HG02610 (cell line): ENCODE measurements around the gene IGFBP4.

Experiments used
- ATAC-seq: cut with Tn5 transposase; IDR thresholded peaks from one replicate; pipeline ENCODE4 v1.9.1; 2021; ENCODE audit warnings: mild to moderate bottlenecking, moderate library complexity; ENCODE audit not compliant: unreplicated experiment

IGFBP4 gene

DNA sequence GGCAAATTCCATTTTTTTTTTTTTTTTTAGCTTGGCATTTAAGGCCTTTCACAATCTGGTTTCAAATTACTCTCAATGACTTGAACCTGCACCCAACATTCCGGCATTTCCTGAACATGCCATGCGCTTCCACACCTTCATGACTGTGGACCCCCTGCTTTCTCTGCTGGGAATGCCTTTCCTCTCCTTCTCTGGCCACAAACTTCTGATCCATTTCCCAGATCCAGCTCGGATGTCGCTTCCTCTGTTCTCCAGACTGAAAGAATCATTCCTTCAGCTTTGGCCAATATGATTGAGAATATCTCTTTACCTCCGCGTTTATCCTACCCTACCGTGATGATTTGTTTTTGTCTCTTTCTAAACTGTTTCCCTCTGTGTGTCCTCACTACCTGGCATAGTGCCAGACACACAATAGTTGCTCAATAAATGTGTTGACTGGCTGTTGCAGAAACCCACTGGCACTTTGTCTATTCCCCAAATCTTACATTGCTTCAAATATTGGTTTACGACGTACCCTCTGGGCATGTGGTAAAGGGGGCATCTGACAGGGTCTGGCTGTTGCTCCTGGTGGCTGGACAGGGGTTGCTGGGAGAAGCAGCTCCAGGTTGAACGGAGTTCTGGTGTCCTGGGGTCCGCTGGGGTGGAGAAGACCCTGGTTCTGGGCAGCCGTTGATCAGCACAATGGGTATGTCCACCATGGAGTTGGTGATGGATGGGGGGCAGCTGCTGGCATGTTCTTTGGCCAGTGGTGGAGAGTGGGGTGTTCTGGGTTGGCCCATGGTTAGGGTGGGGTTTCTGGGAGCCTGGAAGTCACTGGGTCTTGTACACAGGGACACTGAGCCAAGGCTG, 43.5 kb downstream of the IGFBP4 start:
- ATAC-seq, result no peak

DNA sequence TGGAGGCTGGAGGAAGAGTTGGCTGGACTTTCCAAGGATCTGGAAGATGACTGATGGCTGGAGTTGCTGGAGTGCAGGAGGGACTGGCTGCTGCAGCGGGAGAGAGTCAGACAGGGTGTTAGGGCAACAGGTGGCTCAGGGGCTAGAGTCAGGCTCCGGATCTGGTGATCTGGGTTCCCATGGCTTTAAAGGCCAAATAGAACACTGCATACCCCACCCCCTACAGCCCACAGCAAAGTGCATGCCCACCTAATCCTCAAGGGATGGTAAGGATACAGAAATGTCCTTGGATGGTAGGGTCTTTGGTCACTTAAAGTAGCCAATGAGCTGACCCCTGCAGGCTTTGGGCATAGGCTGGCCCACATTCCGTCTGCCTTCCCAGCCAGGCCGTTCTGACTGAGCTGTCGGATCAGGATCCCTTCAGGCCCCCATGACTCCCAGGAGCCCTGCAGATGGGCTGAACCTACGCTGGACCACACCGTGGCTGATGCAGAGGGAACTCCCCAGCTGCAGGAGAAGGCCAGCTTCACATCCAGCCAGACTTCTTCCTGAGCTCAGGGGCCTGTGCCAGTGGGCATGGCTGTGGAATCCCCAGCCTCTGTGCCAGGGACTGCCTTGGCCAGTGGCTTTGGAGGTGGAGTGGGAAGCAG, 44.2 kb downstream of the IGFBP4 start:
- ATAC-seq, result no peak

DNA sequence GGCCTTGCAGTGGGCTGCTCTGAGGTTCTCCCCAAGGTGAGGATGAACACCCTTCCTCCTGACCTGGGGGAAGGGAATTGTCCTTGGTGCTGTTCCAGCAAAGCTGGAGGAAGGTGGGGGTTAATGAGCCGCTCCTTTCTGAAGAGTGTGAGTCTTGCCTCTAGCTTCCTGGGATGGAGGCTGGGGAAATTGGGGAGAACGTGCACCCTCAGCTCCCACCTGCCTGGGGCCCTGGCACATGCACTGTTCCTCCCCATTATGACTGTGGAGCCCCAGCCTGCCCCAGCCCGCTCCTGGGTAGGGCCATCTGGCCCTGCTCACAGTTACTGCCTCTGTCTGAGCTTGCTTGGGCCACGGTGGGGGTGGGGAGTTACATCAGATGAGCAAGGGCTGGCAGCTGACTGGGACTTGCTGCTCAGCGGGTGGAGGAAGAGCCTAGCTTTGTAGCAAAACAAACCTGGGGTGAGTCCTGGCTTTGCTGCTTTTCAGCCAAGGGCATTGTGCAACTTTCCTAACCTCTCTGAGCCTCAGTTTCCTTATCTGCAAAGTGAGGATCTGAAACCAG, 47.1 kb downstream of the IGFBP4 start:
- ATAC-seq, result no peak

DNA sequence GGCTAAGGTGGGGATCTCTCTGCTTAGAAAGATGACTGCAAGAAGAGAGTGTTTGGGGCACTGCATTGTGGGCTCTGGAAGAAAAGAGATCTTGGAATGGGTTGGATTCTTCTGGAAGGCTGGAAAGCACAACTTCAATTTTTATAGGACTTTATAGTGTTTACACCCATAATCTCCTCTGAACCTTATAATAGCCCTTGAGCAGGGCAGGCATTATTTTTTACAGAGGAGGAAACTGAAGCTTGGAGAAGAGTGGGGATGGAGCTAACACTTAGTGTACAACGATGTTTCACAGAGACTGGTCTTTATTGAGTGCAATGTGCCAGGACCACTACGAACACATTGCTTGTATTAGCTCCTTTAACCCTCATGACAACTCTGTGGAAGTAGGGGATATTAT, 47.7 kb downstream of the IGFBP4 start:
- no peak for ATAC-seq

DNA sequence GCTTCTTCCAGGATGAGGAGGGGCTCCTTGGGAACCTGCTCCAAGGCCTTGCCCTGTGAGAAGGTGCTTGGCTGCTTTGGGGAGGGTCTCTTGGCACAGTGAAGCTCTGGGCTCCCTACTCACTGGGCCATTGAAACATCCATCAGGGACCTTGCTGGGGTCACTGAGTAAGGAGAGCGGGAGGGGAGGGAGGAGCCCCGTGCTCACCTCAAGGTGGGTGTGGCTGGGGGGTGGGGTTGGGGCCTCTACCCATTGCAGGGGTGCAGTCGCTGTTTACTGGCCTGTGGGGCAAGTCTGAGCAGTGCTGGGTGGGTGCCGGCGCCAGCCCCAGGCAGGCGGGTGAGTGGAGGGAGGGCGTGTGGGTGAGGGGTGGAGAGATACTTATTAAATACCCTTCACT, 48.2 kb downstream of the IGFBP4 start:
- ATAC-seq, result no peak

DNA sequence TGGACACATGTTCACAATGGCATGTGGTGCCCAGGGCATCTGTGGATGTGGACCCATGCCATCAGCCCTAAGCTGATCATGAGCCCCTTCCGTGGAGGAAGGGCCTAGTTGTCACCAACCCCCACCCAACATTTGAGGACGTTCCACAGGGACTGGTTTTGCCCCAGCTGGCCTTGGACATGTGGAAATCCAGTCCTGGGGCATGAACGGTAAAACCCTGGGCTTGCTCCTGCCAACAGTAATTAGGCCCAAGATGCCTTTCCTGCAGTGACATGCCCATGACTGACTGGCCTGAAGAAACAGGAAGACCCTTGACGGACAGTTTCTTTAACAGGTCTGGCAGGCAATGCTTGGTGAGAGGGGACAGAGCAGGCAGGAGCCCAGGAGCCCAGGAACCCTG, 50.4 kb downstream of the IGFBP4 start:
- no peak for ATAC-seq

DNA sequence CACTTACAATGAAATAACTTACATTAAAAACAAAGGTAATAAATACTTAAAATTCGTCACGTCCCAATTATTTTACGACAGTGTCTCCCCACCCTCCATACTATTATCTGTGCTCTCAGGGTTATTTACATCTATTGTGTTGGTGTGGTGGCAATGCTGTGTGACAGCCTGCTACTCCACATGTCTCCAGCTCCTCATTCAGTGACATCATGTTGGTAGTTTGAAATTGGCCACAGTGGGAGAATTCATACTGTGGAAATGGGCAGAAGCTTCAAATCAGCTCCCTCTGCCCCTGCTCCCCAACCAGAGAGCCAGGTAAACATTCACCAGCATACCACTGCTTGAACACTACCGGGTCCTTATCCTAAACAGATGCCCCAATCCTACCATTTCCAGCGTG, 51.9 kb downstream of the IGFBP4 start:
- ATAC-seq, result no peak

DNA sequence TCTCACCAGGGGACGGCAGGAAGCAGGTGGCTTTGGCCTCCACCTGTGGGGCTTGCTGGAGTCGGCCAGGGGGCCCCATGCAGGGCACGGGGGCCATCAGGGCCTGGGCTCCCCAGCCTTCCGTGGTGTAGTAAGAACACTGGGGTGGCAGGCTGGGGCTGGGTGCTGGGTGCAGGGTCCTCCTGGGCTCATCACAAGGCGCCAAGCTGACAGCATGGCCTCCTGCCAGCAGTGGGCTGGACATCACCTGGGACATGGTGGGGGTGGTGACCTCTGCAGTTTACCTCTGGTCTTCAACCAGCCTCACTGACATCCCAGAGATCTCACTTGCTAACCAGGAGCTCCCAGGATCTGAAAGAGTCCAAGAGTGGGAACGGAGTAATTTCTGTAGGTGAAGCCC, 52.9 kb downstream of the IGFBP4 start:
- no peak for ATAC-seq

DNA sequence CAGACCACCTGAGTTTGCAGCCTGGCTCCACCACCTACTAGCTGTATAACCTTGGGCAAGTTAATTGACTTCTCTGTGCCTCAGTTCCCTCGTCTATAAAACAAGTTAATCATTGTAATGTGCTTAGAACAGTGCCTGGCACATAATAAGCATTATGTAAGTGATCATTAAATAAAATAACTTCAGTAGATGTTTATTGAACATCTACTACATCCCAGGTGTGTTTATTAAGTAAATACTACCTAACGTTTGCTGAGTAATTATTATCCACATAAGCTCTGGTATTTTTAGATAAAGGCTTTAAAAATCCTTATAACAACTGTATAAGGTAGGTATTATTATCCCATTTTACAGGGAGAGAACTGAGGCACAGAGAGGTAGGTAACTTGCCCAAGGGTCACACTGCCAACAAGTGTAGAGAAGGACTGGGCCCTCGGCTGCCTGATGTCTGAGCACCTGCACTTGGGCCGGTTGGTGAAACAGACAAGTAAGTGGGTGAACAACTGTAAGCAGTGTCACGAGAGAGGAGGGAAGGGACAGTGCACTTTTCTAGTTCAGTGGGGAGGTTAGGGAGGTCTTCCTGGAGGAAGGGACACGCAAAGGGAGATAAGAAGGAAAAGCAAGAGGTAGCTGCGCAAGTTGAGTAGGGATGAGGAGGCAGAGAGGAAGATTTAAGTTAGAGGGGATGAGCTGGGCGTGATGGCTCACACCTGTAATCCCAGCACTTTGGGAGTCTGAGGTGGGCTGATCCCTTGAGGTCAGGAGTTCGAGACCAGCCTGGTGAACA, 53.6 kb downstream of the IGFBP4 start:
- ATAC-seq, result no peak

DNA sequence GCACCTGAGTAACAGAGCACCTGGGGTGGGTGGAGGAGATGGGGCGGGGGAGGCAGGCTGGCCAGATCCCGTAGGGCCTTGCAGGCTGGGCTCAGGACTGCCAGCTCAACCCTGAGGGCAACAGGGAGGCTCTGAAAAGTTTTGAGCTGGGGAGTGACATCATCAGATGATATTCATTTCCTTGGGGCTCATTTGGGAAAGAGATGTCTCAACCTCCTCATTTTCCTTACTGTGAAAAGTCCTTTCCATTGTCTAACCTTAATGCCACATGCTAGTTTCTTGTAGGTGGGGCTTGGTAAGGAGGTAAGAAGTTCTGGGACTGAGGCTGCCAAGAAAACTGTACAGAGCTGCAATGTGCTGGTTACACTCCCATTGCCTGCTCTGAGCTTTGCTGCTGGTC, 54.4 kb downstream of the IGFBP4 start:
- ATAC-seq, result no peak

DNA sequence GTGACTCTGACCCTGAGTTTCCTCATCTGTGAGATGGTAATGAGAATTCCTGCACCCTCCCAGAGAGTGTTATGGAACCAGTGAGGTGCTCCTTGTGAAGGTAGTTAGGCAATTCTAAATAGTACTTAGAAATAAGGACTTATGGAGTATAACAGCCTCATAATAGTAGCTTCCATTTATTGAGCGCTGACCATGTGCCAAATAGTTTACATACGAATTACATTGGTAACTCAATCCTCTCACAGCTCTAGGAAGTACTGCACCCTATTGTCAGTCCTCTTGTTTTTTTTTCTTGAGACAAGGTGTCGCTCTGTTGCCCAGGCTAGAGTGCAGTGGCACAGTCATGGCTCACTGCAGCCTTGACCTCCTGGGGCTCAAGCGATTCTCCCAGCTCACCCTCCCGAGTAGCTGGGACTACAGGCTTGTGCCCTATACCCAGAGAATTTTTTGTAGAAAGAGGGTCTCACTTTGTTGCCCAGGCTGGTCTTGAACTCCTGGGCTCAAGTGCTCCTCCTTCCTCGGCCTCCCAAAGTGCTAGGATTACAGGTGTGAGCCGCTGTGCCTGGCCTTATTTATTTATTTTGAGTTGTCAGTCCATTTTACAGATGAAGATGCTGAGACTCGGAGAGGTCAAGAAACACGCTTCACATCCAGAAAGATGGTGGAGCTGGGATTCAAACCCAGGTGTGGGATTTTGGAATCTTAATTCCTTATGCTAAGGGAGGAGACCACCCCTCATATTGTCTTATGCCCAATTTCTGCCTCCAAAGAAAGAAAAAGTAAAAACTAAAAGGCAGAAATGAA, 55.2 kb downstream of the IGFBP4 start:
- ATAC-seq, result no peak

DNA sequence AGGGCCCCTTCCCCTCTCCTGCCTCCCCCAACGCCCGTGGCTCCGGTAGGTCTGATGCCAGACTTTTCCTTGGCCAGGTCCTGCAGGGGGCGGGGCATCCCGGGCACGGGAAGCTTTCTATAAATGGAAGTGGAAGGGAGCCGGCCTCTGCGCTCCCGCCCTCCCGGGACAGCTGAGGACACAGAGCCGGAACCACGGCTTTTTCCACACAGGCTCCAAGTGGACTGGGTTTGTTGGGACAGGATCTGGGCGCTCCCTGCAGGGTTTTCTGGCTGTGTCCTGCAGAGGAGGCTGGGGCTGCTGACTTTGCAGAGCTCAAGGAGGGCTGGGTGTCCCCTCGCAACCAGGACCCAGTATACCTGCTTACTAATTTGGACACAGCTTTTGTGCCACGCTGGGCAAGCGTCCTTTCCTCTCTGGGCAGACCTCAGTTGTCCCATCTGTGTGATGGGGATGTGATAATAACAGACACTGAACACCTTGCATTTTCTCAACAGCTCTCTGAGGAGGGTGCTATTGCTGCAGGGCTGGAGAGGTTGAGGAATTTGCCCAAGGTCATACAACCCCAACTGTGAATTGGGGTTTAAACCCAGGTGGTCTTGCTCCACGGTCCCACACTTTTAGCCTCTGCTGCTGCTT, 56.4 kb downstream of the IGFBP4 start:
- no peak for ATAC-seq

DNA sequence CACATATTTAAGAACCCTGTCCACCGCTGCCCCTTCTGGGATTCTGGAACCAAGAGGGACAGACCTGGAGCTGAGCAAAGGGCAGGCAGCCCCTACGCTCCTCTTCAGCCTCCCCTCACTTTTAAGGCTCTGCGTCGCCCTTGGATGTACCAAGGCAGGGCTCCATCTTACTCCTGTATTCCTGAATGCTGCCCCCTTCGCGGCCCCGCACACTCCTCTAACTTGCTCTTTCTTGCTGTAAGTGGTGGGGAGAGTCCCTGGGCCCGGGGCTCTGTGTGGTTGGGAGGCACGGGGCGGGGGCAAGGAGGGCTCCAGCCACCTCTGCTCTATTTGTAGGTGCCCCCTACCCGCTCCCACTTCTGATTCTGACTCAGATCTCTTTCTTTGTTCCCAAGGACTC, 56.9 kb downstream of the IGFBP4 start:
- ATAC-seq, result no peak

DNA sequence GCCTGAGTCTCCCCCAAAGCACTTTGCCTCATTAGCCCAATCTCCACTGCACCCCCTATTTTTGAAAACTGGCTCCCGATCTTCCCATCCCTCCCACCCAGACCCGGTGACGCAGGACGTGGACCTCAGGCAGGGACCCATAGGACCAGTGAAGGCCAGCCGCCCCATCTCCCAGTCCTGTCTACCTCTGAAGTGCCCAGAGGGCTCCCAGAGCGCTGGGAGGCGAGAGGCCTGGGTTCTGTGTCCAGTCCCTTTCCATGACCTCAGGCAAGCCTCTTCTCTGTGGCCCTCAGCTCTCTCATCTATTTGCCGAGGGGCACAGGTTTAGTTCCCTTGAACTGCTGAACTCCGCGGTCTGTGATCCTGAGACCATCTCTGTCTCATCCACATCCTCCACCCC, 57.5 kb downstream of the IGFBP4 start:
- ATAC-seq, result no peak

DNA sequence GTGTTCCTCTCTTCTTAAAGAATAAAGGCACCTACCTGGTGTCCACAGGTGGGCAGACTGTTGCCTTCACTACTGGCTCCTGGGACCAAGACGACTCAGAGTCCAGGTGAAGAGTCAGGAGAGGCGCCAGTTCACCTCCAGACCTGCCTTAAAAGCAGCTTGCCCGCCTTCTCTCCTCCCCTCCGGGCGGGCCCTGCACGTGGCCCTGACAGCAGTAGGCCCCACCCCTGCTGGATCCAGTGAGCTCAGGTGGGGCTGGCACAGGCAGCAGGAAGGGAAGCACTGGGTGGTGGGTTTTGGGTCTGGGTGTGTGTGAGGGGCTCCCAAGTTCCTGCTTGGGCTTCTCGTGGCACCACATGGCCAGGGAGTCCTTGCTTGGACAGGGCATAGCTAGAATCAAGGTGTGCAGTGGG, 58.3 kb downstream of the IGFBP4 start, which contains the start of gene TNS4:
Gene TNS4, minus strand, starts transcription at position 125 of the 413 bp plus-strand sequence. CDS start 5,198 bp downstream, outside the sequence.
- no peak for ATAC-seq

DNA sequence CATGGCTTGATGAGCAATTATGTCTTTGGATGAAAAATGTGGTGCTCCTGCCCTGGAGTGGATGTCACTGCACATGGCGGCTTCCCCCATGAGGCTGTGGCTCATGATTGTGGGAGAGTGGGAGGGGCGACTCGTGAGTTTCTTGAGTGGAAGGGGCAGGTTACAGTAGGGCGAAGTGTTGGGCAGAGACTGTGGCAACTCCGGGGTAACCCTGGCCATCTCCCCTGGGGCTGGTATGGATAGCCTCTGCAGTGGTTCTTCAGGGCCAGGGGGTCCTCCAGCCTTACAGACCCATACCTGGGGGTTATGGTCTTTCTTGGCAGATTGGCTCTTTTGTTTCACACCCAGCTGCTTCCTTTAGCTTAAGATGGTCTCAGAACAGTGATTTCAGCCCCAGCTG, 59.5 kb downstream of the IGFBP4 start:
- ATAC-seq, result no peak

DNA sequence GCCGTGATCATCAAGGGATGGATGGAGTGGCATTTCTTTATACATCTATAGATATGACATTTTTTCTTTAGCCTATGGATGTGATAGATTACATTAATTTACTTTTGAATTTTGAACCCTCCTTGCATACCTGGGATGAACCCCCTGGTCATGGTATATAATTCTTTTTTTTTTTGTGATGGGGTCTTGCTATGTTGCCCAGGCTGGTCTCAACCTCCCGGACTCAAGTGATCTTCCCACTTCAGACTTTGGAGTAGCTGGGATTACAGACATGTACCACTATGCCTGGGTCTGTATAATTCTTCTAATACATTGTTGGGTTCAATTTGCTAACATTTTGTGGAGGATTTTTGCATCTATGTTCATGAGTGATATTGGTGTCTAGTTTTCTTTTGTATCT, 59.9 kb downstream of the IGFBP4 start:
- ATAC-seq, result no peak

DNA sequence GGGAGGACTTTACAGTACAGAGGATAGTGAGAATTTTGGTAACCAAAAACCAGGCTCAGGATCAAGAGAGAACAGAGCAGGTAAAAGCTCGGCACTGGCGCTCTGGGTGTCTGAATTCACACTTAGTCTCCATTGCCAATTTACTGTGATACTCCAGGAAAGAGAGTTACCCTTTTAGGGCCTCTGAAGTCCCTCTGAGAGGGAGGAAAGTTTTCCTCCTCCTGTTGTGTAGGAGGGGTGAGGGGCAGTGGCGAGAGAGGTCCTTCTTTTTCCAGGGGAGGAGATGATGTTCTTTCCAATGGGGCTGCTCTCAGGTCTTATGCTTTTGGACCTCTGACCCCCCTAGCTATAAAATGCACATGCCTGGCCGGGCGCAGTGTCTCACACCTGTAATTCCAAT, 63.5 kb downstream of the IGFBP4 start:
- ATAC-seq, result no peak
